HG03095 (cell line): ENCODE results near the gene R3HDM2.
"Not testable (repeated sequence)": the region's sequence is repeated elsewhere in the genome, so short reads cannot be mapped to it uniquely, and the experiment has no call there.

Experiments used
- ATAC-seq: cut with Tn5 transposase; IDR thresholded peaks from one replicate; pipeline ENCODE4 v1.9.1; 2021; ENCODE audit warnings: moderate library complexity; ENCODE audit not compliant: unreplicated experiment

Gene R3HDM2

GRCh38 chr12:57384478-57384877 is 46.4 kb downstream of the R3HDM2 start:
- ATAC-seq, result no peak

GRCh38 chr12:57381693-57382220 is 49.1 kb downstream of the R3HDM2 start:
- ATAC-seq, result no peak

DNA sequence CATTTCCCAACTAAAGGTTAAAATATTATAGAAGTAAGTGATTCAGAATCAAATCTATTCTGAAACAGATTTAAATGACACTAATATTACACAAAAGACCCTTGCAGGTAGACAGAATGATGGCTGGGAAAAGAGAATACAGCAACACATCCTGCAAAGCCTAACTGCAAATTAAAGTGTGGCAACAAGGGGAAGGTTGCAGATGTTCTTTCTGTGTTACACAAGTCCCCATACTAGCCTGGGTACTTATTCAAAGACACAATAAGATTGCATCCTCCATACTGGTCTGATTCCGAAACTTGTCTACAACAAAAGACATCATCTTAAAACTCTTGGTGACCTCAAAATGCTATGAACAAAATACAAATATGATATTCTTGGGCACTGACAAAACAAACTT is 50.5 kb downstream of the R3HDM2 start:
- ATAC-seq, result no peak

- ATAC-seq, result no peak
Observed at GRCh38 chr12:57377103-57377840, 53.6 kb downstream of the R3HDM2 start.

DNA sequence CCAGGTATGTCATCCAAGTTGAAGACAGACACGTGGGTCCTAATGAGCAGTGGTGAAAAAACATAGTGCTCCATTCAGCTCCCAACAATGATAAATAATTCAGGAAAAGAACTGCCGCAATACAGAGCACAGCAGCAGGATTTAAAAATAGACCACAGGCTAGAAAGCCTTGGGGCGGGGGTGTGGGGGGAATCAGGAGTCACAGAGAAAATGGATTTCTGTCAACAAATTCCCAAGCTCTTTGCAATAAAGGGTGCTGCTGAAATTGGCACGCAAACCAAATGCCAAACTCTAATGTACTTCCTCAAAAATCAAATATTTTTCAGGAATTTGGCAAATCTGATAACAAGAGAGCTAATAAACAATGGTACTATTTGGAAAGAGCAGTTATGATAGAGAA is 58.6 kb downstream of the R3HDM2 start:
- no peak for ATAC-seq

- no peak for ATAC-seq
Observed at GRCh38 chr12:57370696-57371095, 60.1 kb downstream of the R3HDM2 start.

- ATAC-seq, result no peak
Observed at GRCh38 chr12:57370072-57370471, 60.8 kb downstream of the R3HDM2 start.

DNA sequence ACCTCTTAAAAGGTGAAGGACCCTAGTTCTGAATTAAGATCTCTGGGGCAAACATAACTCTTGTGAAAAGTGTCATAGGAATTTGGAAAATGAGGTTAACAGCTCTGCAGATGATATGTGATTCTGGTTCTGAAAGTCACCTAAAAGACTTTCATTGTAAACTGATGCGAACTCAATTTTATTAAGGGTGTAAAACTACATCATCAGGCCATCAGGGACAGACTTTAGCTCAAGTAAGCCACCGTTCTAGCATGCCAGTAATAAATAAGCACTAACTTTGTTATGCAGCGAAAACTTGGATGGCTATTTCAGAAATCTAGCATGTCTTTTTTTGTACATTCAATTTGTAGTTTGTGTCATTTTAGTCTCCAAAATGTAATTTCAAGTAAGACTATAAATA is 61.6 kb downstream of the R3HDM2 start:
- ATAC-seq, result no peak

DNA sequence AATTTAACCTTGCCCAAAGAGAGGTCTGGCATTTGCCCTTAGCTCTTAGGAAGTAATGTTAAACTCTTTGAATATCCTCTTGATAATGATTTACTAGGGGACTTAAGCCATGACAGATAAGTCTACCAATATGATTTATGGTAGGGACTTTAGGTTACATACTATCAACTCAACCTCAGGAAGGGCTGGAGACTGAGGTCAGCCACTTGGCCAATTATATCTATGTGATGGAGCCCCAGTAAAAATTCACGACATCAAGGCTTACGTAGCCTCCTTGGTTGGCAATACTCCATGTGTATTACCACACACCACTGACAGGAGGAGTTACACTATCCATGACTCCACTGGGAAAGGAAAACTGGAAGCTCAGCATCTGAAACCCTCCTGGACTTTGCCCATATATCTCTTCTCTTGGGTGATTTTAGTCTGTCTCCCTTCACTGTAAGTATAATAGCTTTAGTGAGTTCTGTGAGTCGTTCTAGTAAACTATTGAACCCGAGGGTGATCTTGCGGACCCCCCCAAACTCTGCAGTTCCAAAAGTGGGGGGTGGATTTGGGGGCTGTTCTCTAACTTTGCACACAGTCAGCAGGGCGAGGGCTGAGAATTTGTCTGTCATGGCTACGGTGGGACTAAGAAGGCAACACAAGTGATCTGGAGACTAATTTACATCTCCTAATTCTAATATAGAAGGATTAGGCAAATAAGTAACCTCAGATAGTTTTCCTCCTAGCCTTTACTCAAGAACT is 62.3 kb downstream of the R3HDM2 start:
- no peak for ATAC-seq

DNA sequence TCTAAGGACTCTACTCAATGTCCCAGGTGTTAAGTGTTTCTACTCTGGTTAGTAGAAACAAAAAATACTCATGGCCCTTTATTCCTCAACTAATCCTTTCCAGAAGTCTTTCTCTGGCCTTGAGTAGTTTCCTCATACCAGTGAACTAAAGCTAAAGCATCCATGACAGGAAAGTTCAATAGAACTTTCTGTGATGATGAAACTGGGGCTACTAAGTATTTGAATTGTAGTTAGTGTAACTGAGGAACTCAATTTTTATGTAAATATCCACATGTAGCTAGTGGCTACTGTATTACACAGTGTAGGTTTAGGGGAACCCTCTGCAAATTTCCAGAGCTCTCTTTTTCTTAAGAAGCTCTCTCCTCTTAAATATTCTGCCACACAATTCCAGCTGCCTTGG is 63.7 kb downstream of the R3HDM2 start:
- ATAC-seq, result no peak

GRCh38 chr12:57366315-57366714 is 64.5 kb downstream of the R3HDM2 start:
- ATAC-seq, result no peak

DNA sequence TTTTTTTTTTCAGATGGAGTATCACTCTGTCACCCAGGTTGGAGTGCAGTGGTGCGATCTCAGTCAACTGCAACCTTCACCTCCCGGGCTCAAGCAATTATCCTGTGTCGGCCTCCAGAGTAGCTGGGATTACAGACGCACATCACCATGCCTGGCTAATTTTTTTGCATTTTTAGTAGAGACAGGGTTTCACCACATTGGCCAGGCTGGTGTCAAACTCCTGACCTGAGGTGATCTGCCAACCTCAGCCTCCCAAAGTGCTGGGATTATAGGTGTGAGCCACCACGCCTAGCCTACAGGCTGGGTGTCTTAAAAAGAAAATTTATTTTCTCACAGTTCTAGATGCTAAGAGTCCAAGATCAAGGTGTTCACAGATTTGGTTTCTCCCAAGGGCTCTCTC is 66.7 kb downstream of the R3HDM2 start:
- not testable (repeated sequence) for ATAC-seq

- ATAC-seq, result no peak
Observed at GRCh38 chr12:57360468-57360867, 70.4 kb downstream of the R3HDM2 start.

DNA sequence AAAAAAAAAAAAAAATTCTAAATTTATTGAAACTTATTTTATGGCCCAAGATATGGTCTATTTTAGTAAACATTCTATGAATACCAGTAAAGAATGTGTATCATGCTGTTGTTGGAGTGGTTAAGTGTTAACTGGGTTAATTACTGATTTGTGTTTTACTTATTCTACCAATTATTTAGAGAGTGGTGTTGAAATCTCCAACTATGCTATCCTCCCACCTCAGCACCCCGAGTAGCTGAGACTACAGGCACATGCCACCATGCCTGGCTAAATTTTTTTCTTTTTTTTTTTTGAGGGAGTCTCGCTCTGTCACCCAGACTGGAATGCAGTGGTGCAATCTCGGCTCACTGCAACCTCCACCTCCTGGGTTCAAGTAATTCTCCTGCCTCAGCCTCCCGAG is 72.2 kb downstream of the R3HDM2 start:
- ATAC-seq, result no peak

DNA sequence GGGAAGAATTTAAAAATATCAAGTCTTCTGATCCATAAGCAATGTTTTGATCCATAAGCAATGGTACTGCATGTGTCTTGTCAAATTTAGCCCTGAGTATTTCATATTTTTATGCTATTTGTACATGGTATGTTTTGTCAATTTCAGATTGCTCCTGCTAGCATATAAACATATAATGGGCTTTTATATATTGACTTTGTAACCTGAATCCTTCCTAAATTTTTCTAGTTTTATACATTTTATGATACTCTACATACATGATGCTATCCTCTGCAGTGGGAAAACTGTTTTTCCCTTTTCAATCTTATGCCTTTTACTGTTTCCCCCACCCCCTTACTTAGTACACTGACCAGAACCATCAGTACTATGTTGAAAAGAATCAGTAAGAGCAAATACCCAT is 75.1 kb downstream of the R3HDM2 start:
- no peak for ATAC-seq

DNA sequence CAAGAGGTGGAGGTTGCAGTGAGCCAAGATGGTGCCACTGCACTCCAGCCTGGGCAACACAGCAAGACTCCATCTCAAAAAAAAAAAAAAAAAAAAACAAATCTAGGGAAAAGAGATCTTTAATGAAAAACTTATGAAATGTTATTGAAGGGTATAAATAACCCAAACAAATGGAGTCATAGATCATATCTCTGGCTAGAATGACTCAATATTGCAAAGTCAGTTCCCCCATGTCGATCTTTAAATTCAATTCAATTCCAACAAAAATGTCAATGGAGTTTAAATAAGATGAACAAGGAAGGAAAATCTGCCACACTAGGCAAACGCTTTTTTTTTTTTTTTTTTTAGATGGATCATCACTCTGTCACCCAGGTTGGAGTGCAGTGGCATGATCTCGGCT is 78.7 kb downstream of the R3HDM2 start:
- no peak for ATAC-seq

- ATAC-seq, result no peak
Observed at GRCh38 chr12:57347284-57347683, 83.6 kb downstream of the R3HDM2 start.

GRCh38 chr12:57343703-57344378 is 87.0 kb downstream of the R3HDM2 start:
- ATAC-seq, result no peak

GRCh38 chr12:57342207-57342691 is 88.6 kb downstream of the R3HDM2 start:
- ATAC-seq, result no peak

DNA sequence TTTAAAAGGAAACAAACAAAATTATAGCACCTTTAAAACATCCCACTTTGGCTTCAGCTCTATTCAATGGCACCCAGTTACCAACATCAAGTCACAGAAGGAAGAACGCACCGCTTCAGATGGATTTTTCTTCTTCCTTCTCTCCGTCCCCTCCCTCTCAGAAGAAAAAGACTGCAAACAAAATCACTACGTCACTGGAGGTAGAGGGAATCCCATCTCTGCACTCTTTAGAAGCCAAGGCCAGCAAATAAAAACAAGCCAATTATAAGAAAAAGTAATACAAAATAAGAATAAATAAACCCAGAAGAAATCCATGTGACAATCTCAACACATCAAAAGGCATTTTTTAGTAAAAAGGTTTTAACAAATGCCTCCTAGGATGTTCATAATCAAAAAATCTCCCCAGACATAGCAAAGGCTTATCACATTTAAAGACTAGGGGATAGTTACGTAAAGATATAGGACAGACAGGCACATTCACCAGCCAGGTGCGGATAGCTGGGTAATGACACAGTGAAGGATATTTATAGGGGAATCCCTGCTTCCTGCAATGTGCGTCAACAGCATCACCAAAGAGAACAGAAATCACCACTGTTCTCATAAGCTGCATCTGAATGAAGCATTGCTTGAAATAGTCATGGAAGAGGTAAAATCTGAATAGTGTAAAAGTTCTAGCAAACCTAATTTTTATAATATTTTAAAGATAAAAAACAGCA is 89.4 kb downstream of the R3HDM2 start:
- no peak for ATAC-seq

- no peak for ATAC-seq
Observed at GRCh38 chr12:57340104-57340503, 90.7 kb downstream of the R3HDM2 start.
